H9 (cell line): ENCODE results near the gene SLC29A1. TPM values are rescaled to one million over a fixed set of nuclear protein-coding genes. Genes with fewer than 3 reads are reported as not detected.

Experiments
- DNase-seq: peaks from one replicate; pipeline ENCODE4 v3.0.0-alpha.2; 2017
- H2AFZ ChIP-seq: one replicate; pipeline ENCODE4 v1.6.1; 2013; ENCODE audit warnings: mild to moderate bottlenecking, low read length, control low read depth, moderate library complexity
- H2AK5ac ChIP-seq: 2 replicates; pipeline ENCODE4 v1.6.1; 2013; ENCODE audit warnings: low read length, control low read depth, mixed read lengths; ENCODE audit not compliant: insufficient read length
- H2BK120ac ChIP-seq: one replicate; pipeline ENCODE4 v1.6.1; 2013; ENCODE audit warnings: low read depth, mild to moderate bottlenecking, low read length, control low read depth, inconsistent platforms; ENCODE audit not compliant: poor library complexity, severe bottlenecking
- H2BK12ac ChIP-seq: 2 replicates; pipeline ENCODE4 v1.6.1; 2013; ENCODE audit warnings: low read length, control low read depth, mixed read lengths, low read depth; ENCODE audit not compliant: insufficient read length
- H2BK15ac ChIP-seq: 2 replicates; pipeline ENCODE4 v1.6.1; 2013; ENCODE audit warnings: low read depth, low read length, control low read depth
- H2BK20ac ChIP-seq: one replicate; pipeline ENCODE4 v1.6.1; 2013; ENCODE audit warnings: low read depth, mild to moderate bottlenecking, low read length, control low read depth, inconsistent platforms; ENCODE audit not compliant: poor library complexity, severe bottlenecking
- H2BK5ac ChIP-seq: 2 replicates; pipeline ENCODE4 v1.6.1; 2013; ENCODE audit warnings: low read length, control low read depth, mixed read lengths; ENCODE audit not compliant: insufficient read length
- H3K14ac ChIP-seq: 2 replicates; pipeline ENCODE4 v1.6.1; 2013; ENCODE audit warnings: low read length, control low read depth; ENCODE audit not compliant: insufficient read depth
- H3K18ac ChIP-seq: 2 replicates; pipeline ENCODE4 v1.6.1; 2013; ENCODE audit warnings: low read depth, mild to moderate bottlenecking, mixed read lengths, low read length, control low read depth; ENCODE audit not compliant: insufficient read length
- H3K23ac ChIP-seq: 2 replicates; pipeline ENCODE4 v1.6.1; 2013; ENCODE audit warnings: low read length, control low read depth, mixed read lengths, low read depth; ENCODE audit not compliant: insufficient read length
- H3K23me2 ChIP-seq: 2 replicates; pipeline ENCODE4 v1.6.1; 2013; ENCODE audit warnings: low read depth, mild to moderate bottlenecking, mixed read lengths, low read length, control low read depth; ENCODE audit not compliant: insufficient read length, poor library complexity, severe bottlenecking
- H3K27ac ChIP-seq: 2 replicates; pipeline ENCODE4 v1.5.1; 2013; ENCODE audit warnings: low read length, control low read depth, mixed read lengths, low read depth; ENCODE audit not compliant: insufficient read length
- H3K27me3 ChIP-seq: 2 replicates; pipeline ENCODE4 v1.6.1; 2013; ENCODE audit warnings: low read length, control low read depth, inconsistent platforms; ENCODE audit not compliant: insufficient read depth
- H3K4ac ChIP-seq: 2 replicates; pipeline ENCODE4 v1.6.1; 2013; ENCODE audit warnings: low read depth, mild to moderate bottlenecking, control low read depth, inconsistent platforms, low read length, moderate library complexity
- H3K4me1 ChIP-seq: 2 replicates; pipeline ENCODE4 v1.6.1; 2013; ENCODE audit warnings: low read length, control low read depth, inconsistent platforms; ENCODE audit not compliant: insufficient read depth
- H3K4me2 ChIP-seq: 2 replicates; pipeline ENCODE4 v1.6.1; 2013; ENCODE audit warnings: low read length, control low read depth, mixed read lengths; ENCODE audit not compliant: insufficient read length, insufficient read depth
- H3K56ac ChIP-seq: 2 replicates; pipeline ENCODE4 v1.6.1; 2013; ENCODE audit warnings: low read depth, mild to moderate bottlenecking, mixed read lengths, low read length, control low read depth; ENCODE audit not compliant: insufficient read length
- H3K79me1 ChIP-seq: 2 replicates; pipeline ENCODE4 v1.6.1; 2013; ENCODE audit warnings: low read depth, mild to moderate bottlenecking, moderate library complexity, low read length, control low read depth, inconsistent platforms; ENCODE audit not compliant: insufficient read depth, poor library complexity, severe bottlenecking
- H3K79me2 ChIP-seq: 2 replicates; pipeline ENCODE4 v1.6.1; 2013; ENCODE audit warnings: low read length, control low read depth, inconsistent platforms; ENCODE audit not compliant: insufficient read depth
- H3K9ac ChIP-seq: 2 replicates; pipeline ENCODE4 v1.6.1; 2013; ENCODE audit warnings: low read length, control low read depth, mixed read lengths; ENCODE audit not compliant: insufficient read length; ENCODE audit errors: extremely low read depth
- H3K9me3 ChIP-seq: one replicate; pipeline ENCODE4 v1.6.1; 2013; ENCODE audit warnings: low read depth, low read length, inconsistent platforms; ENCODE audit not compliant: control insufficient read depth
- H3T11ph ChIP-seq: one replicate; pipeline ENCODE4 v1.6.1; 2013; ENCODE audit warnings: mild to moderate bottlenecking, low read length, control low read depth, inconsistent platforms
- H4K20me1 ChIP-seq: one replicate; pipeline ENCODE4 v1.6.1; 2013; ENCODE audit not compliant: control insufficient read depth, insufficient read length, insufficient read depth
- H4K5ac ChIP-seq: 2 replicates; pipeline ENCODE4 v1.6.1; 2013; ENCODE audit warnings: low read depth, mild to moderate bottlenecking, mixed read lengths, low read length, control low read depth; ENCODE audit not compliant: insufficient read length
- H4K8ac ChIP-seq: replicated peaks from 2 replicates; pipeline ENCODE4 v1.6.1; 2013; ENCODE audit warnings: low read length, control low read depth, mixed read lengths, low read depth; ENCODE audit not compliant: insufficient read length
- H4K91ac ChIP-seq: 2 replicates; pipeline ENCODE4 v1.6.1; 2013; ENCODE audit warnings: low read depth, mild to moderate bottlenecking, moderate library complexity, mixed read lengths, low read length, control low read depth; ENCODE audit not compliant: insufficient read length
- H3K27ac Mint-ChIP-seq, 3 experiments: 2 replicates in 2 of 3; 3 replicates in 1 of 3; pipeline ENCODE4 v1.8.0; 2020 to 2021; ENCODE audit warnings: mixed read lengths in 3 of 3, mild to moderate bottlenecking in 1 of 3, moderate library complexity in 1 of 3
- H3K27me3 Mint-ChIP-seq: 2 replicates; pipeline ENCODE4 v1.8.0; 2021; ENCODE audit warnings: low read depth, mild to moderate bottlenecking, moderate library complexity, mixed read lengths
- H3K36me3 Mint-ChIP-seq, 3 experiments: 2 replicates in 2 of 3; 3 replicates in 1 of 3; pipeline ENCODE4 v1.8.0; 2020 to 2021; ENCODE audit warnings: low read depth in 3 of 3, mixed read lengths in 3 of 3; ENCODE audit not compliant: insufficient read depth in 1 of 3
- H3K4me1 Mint-ChIP-seq, 2 experiments: 2 replicates each; pipeline ENCODE4 v1.8.0; 2020; ENCODE audit warnings: mixed read lengths in 2 of 2
- H3K4me3 Mint-ChIP-seq, 2 experiments: 2 replicates in 1 of 2; 3 replicates in 1 of 2; pipeline ENCODE4 v1.8.0; 2020 to 2021; ENCODE audit warnings: mild to moderate bottlenecking in 2 of 2, mixed read lengths in 2 of 2, moderate library complexity in 1 of 2
- H3K9me3 Mint-ChIP-seq, 2 experiments: 2 replicates in 1 of 2; 3 replicates in 1 of 2; pipeline ENCODE4 v1.8.0; 2020; ENCODE audit warnings: mild to moderate bottlenecking in 2 of 2, mixed read lengths in 2 of 2, moderate library complexity in 1 of 2
- CTCF ChIP-seq: fragments of 200-600 bp; sonication (generic); conservative IDR thresholded peaks from 3 replicates; pipeline ENCODE4 v1.8.0; 2021; ENCODE audit warnings: antibody characterized with exemption, mild to moderate bottlenecking
- WGBS: extraction: QIAGEN DNeasy Blood & Tissue Kit; methylation state at CpG from one replicate; pipeline ENCODE4 v1.1.7; 2013; ENCODE audit warnings: missing lambda C conversion rate, low lambda C conversion rate, mixed read lengths; ENCODE audit not compliant: insufficient read length; ENCODE audit errors: extremely low coverage; 5-methylcytosine and 5-hydroxymethylcytosine counted together
- total RNA-seq: library from RNA; stranded (reverse); gene quantifications from 2 replicates; pipeline ENCODE4 v1.2.1, GENCODE V29; 2021

Gene SLC29A1
- total RNA-seq, 1 experiment from 2014 or later = 124 TPM

- Histone ChIP-seq H3T11ph (no peak overlapping the region), H3K23ac (no peak overlapping the region), H2BK120ac (no peak overlapping the region), H4K91ac (no peak overlapping the region), H3K4me2 (no peak overlapping the region), H3K9me3 (no peaks in the 10 kb centered on the region), H3K4ac (no peak overlapping the region), H2BK12ac (no peak overlapping the region), H2BK20ac (no peak overlapping the region), H4K5ac (no peak overlapping the region), H2AFZ (no peak overlapping the region), H4K8ac (no peak overlapping the region), H3K9ac (no peak overlapping the region), H3K14ac (no peak overlapping the region; the same call in 1 of the 2 replicates), H3K23me2 (no peaks in the 10 kb centered on the region), H2AK5ac (no peak overlapping the region), H3K27me3 (no peaks in the 10 kb centered on the region), H2BK15ac (no peak overlapping the region), H3K56ac (no peak overlapping the region), H3K79me2 (no peaks in the 10 kb centered on the region), H2BK5ac (no peak overlapping the region), H3K27ac (no peak overlapping the region), H4K20me1 (peaks cover 3% of the 10 kb centered on the region), H3K18ac (no peak overlapping the region), H3K4me1 (peaks cover 2% of the 10 kb centered on the region; the same call in 1 of the 2 replicates), H3K79me1 (no peaks in the 10 kb centered on the region)
- Mint-ChIP-seq H3K9me3 (no peaks in the 10 kb centered on the region), H3K36me3 (no peaks in the 10 kb centered on the region; a peak in 1 of 7 replicates), H3K4me1 (peaks cover 10 to 19% of the 10 kb centered on the region in 2 experiments), H3K27ac (no peak overlapping the region), H3K27me3 (peaks cover 1% of the 10 kb centered on the region), H3K4me3 (no peak overlapping the region)
- no peak for TF ChIP-seq CTCF
- DNase-seq = no peak
- WGBS = no CpG with 5 or more reads among the region's 15 CpGs
Observed at GRCh38 chr6:44176130-44176761, 47.1 kb upstream of the SLC29A1 start.
